GM19452 (cell line): Measurements from ENCODE around the gene ZNF827.

ENCODE experiments used
- ATAC-seq: cut with Tn5 transposase; IDR thresholded peaks from one replicate; pipeline ENCODE4 v1.9.1; 2021; ENCODE audit not compliant: unreplicated experiment

Gene ZNF827

GRCh38 chr4:145934434-145935047, 4.1 kb downstream of the ZNF827 start:
- no peak for ATAC-seq

- no peak for ATAC-seq
Measured at GRCh38 chr4:145933134-145933533, 5.5 kb downstream of the ZNF827 start.

- no peak for ATAC-seq
Measured at GRCh38 chr4:145931403-145931802, 7.2 kb downstream of the ZNF827 start.

GRCh38 chr4:145930592-145930991, 8.0 kb downstream of the ZNF827 start:
- no peak for ATAC-seq

DNA sequence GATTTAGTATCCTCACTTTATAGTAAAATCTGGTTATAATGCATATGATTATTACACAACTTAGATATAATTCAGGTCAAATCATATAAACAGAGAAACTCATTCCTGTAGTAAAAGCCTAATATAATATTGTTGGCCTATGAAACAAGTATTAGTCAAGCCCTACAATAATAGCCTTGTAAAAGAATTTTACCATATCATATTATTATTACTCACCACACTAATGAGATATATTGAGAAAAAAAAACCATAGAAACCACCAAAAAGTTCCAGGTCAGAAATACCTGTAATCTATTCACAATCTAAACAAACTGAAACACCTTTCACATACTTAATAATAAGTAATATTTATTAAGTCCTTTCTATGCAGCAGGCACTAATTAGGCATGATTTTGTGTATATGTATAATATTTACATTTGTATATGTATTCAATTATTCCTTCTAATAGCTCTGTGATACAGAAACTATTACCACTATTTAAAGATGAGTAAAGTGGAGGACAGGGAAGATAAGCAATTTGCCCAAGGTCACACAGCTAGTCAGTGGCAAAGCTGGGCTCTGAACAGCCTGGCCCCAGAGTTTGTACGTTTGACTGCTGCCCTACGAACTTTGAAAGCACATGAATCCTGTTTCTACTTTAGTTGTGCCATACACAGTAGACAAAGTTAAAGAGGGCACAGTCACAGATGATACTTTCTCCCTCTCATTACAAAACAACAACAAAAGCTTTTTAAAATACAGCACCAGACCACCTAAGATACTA, 9.0 kb downstream of the ZNF827 start:
- no peak for ATAC-seq

DNA sequence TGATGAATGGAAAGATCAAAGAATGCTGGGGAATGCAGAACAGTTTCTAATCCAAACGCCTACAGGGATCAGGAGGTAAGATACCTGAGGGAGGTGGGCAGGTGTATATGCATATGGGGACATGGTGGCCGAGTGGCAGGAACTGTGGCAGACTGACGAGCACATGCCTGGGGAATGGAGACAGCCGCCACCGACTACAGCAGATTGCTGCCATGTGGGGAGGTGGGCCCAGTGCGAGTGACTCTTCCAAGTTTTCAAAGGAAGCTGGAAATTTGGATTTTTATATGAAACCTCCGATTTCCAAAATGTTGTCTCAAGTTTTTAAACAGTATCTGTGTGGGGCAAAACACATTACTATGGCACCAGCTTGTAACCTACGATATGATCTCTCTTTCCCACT, 9.9 kb downstream of the ZNF827 start:
- no peak for ATAC-seq

GRCh38 chr4:145927030-145927429, 11.6 kb downstream of the ZNF827 start:
- no peak for ATAC-seq

- no peak for ATAC-seq
Measured at GRCh38 chr4:145921231-145921630, 17.4 kb downstream of the ZNF827 start.

DNA sequence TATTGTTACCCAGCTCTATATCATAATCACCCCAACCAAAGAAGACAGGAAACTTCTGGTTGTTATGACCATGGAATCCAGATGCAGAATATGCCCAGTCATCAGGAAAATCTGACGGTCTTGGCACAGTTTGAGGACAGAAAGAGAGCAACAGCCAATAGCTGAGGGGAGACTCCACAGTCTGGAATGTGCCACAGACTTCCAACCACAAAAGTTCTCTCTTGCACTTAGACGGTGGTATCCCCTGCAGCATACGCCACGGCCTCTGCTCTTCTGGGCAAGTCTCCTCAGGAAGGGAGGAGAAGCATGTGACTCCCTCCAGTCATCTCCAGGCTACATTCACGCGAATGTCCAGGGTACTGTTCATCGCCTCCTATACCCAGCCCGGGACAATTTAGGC, 18.4 kb downstream of the ZNF827 start:
- ATAC-seq: no peak

DNA sequence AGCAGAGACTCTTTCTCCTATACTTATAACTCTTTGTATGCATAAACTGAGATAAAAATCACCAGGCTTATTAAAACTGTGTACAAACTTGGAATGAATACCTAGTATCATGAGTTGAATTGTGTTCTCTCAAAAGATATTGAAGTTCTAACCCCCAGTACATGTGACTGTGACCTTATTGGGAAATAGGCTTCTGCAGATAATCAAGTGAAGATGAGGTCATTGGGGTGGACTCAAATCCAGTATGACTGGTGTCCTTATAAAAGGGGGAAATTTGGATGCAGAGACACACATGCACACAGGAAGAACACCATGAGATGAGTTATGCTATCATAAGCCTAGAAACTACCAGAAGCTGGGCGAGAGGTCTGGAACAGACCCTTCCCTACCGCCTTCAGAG, 26.2 kb downstream of the ZNF827 start:
- no peak for ATAC-seq

- ATAC-seq: no peak
Measured at GRCh38 chr4:145909773-145910172, 28.9 kb downstream of the ZNF827 start.

DNA sequence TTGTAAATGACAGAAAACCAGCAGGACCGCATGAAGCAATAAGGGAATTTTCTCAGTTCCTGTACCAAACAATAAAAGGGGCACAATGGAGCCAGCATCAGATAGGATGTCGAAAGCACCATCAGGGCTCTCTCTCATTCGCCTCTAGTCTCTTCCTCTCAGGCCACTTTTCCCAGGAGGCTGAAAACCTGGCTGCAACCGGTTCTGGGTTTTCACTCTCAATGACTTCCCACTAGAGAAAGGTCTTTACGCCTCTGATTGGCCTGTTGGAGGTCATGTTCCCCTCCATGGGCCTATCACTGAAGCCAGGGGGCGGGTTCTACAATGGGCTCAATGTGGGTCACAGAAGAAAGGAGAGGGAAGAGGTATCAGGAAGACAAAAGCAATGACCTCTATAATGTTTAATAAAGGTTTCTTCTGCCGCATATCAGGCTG, 29.3 kb downstream of the ZNF827 start:
- ATAC-seq: no peak

DNA sequence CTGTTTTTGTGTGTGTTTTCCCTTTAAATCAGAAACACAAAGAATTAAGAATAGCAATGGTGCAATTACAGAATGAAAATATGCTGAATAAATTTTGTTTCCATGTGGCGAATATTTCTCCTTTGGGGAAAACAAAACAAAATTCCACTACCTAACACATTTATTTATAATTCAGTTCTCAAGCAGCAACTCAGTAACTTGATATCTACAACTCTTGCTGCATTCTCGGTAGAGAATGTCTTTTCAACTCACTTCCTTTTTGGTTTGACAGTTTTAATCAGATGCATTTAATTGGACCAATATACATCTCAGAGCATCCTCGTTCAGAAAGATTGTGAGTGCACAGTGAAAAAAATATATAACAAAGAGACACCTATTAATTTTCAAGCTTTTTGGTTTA, 30.8 kb downstream of the ZNF827 start:
- ATAC-seq: no peak

DNA sequence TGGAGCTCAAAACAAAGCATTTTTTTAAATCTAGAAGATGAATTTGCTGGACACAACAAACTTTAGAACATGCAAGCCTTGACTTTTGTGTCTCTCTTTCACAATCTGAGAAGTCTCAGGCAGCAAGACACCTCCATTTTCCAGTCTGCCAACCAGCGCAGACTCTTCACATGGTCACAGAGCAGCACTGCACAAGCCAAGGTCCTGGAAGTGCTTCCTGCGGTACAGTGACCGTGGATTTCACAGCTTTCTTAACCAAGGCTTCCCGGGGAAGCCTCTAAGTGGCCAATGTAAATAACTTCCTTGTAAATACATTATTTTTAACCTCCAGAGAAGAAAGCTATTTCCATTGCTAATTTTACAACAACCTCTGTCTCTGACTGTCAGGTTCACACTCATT, 31.2 kb downstream of the ZNF827 start:
- ATAC-seq: no peak

- ATAC-seq: peak; percentile 64
Measured at GRCh38 chr4:145904413-145905177, 34.0 kb downstream of the ZNF827 start.

- no peak for ATAC-seq
Measured at GRCh38 chr4:145902522-145902921, 36.1 kb downstream of the ZNF827 start.

DNA sequence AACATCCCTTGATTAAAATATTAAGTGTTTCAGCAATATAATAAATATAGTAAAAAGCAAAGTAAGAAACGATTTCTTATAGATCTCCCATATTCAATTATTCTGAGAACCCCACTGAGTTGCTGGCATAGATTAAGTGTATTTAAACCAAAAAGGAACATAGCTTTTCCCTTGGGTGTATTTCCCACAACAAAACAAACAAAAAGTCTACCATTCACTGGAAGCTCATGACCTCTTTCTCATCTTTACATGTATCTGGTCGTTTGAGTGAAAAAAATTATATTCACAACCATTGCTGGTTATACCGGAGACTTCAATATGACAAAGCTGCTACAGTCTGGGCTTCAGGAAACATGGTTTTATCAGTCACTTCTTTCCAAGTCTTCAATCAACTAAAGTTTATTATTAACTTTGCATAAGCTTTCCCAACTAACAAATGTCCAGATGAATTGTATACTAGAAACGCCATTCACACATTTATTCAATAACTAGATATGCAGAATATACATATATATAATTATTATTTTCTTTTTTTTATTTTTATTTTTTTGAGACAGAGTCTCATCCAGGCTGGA, 38.6 kb downstream of the ZNF827 start:
- no peak for ATAC-seq

DNA sequence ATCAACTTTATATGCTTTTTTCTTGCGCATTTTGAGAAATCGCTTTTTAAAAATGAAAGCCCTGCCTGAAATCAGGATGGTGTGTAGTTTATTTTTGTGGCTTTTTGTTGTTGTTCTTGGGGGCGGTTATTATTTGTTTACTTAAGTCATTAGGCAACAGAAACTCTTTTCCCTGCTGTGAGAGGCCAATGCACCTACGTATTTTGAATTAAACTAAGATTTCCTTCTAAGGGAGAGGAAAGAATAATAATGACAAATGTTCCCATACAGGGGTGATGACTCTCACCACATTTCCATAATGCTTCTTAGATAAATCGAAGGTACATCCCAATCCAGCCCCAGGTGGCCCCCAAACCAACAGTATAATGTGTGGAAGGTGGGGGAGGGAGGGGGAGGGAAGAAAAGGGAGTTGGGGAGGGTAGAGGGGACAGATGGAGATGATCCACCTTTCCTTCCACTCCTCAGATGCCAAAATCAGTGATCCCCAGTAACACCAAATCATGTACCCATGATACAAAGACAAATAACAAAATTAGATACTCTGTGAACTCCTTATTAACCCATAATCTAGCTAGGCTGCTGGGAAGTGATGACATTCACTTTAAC, 39.6 kb downstream of the ZNF827 start:
- ATAC-seq: no peak

DNA sequence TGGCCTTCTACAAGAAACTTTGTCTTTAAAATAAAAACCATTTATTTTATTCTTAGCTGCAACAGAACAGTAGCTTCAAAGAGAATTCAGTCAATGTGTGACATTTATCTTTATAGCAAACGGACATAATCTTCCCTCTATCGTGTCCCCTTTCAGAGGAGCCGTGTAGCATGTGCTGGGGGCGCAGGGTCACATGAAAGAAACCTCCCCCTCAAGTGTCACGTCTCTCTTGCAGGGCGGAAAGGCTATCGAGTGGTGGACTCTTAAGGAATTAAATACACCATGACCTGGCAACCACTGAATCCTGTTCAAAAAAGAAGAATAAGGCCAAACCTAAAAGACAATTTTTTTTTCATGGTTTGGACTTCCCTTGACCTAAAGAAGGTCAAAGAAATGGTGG, 40.2 kb downstream of the ZNF827 start:
- no peak for ATAC-seq

- no peak for ATAC-seq
Measured at GRCh38 chr4:145895056-145895455, 43.6 kb downstream of the ZNF827 start.

- no peak for ATAC-seq
Measured at GRCh38 chr4:145891958-145892357, 46.7 kb downstream of the ZNF827 start.
